Testis (tissue), 3 donors: ENCODE results near the gene DPF1. TPM values are rescaled to one million over a fixed set of nuclear protein-coding genes. Genes with fewer than 3 reads are reported as not detected.

Source experiments
- DNase-seq: peaks from one replicate; pipeline ENCODE4 v3.0.0-alpha.2; 2019
- H3K27ac ChIP-seq, 2 donors: fragments of 200-600 bp; sonication (generic); one replicate each; pipeline ENCODE4 v1.5.1; 2019
- H3K27me3 ChIP-seq: fragments of 200-600 bp; sonication (generic); one replicate; pipeline ENCODE4 v1.5.1; 2019
- H3K36me3 ChIP-seq: fragments of 200-600 bp; sonication (generic); one replicate; pipeline ENCODE4 v1.5.1; 2017; ENCODE audit warnings: low read depth; ENCODE audit errors: missing control alignments
- H3K4me1 ChIP-seq: fragments of 200-600 bp; sonication (generic); one replicate; pipeline ENCODE4 v1.5.1; 2019
- H3K4me3 ChIP-seq, 2 donors: fragments of 200-600 bp; sonication (generic); one replicate each; pipeline ENCODE4 v1.5.1; 2017 to 2019
- H3K9me3 ChIP-seq: fragments of 200-600 bp; sonication (generic); one replicate; pipeline ENCODE4 v1.5.1; 2017
- CTCF ChIP-seq, 3 experiments: fragments of 450-650 bp in 2 of 3; fragments of 200-600 bp in 1 of 3; sonication (generic) in 1 of 3; IDR thresholded peaks; one replicate each; pipeline ENCODE4 v1.5.1; 2016 to 2019; ENCODE audit warnings: antibody characterized with exemption in 3 of 3, mild to moderate bottlenecking in 2 of 3, moderate library complexity in 1 of 3
- POLR2A ChIP-seq: fragments of 450-650 bp; IDR thresholded peaks from one replicate; pipeline ENCODE4 v1.6.1; 2017; ENCODE audit warnings: antibody characterized with exemption, mild to moderate bottlenecking, moderate library complexity
- WGBS, 2 donors: methylation state at CpG; one replicate each; pipeline ENCODE4 v1.1.5; 2018; 5-methylcytosine and 5-hydroxymethylcytosine counted together
- intact Hi-C: fragments of 100-400 bp; cut with DNase I; formaldehyde crosslinking; loops from one replicate; pipeline ENCODE4 v1.15.1; 2023; ENCODE audit warnings: low total_unique reads
- polyA plus RNA-seq: library from polyadenylated mRNA; stranded (reverse); fragments of 350-450 nt; fragmentation: Illumina TruSeq; extraction: RNeasy Lipid Tissue Mini Kit (QIAGEN cat#74804); gene quantifications from one replicate; pipeline ENCODE4 v1.2.3, GENCODE V29; 2014; ENCODE audit warnings: low read depth, low replicate concordance; ENCODE audit not compliant: insufficient read depth
- total RNA-seq, 2 donors: library from RNA; depleted of rRNA; stranded (reverse); fragments of >200 nt; gene quantifications; one replicate each; pipeline ENCODE4 v1.2.3, GENCODE V29; 2016

DPF1 gene
- total and polyA plus RNA-seq, 3 donors from 2014 or later: 3.6 to 6.4 (median 4.7) TPM

GRCh38 chr19:38172001-38172400, 52.0 kb downstream of the DPF1 start:
- H3K4me1 ChIP-seq: no peaks in the 10 kb centered on the region
- WGBS, 2 donors: 89 to 92% methylated on average over 8 of the region's 8 CpGs

GRCh38 chr19:38170334-38170733, 53.7 kb downstream of the DPF1 start:
- Histone ChIP-seq H3K36me3 (no peaks in the 10 kb centered on the region), H3K4me3 (no peak overlapping the region), H3K27me3 (no peaks in the 10 kb centered on the region), H3K27ac (no peak overlapping the region), H3K4me1 (no peaks in the 10 kb centered on the region), H3K9me3 (no peaks in the 10 kb centered on the region)
- no peak for TF ChIP-seq POLR2A
- TF ChIP-seq CTCF (IDR thresholded peaks at IDR 0.05): no peak
- DNase-seq: no peak
- WGBS, 2 donors: 63 to 89% methylated on average over 8 to 10 of the region's 12 CpGs
- intact Hi-C loops: no loop called here

More at GRCh38 chr19:38172001-38172400, 52.0 kb downstream of the DPF1 start:
- no peak for DNase-seq
- intact Hi-C loops: no loop called here
- Histone ChIP-seq H3K4me3 (no peak overlapping the region), H3K27ac (no peak overlapping the region), H3K9me3 (no peaks in the 10 kb centered on the region), H3K36me3 (no peaks in the 10 kb centered on the region), H3K27me3 (no peaks in the 10 kb centered on the region)
- no peak for TF ChIP-seq CTCF (IDR thresholded peaks at IDR 0.05)
- no peak for TF ChIP-seq POLR2A

GRCh38 chr19:38168637-38169036, 55.4 kb downstream of the DPF1 start:
- no peak for TF ChIP-seq POLR2A
- no peak for TF ChIP-seq CTCF (IDR thresholded peaks at IDR 0.05)
- Histone ChIP-seq H3K4me3 (no peak overlapping the region), H3K27ac (no peak overlapping the region), H3K4me1 (no peaks in the 10 kb centered on the region), H3K9me3 (no peaks in the 10 kb centered on the region), H3K36me3 (no peaks in the 10 kb centered on the region), H3K27me3 (no peaks in the 10 kb centered on the region)
- 90 to 91% methylated on average over 4 of the region's 4 CpGs for WGBS, 2 donors
- no peak for DNase-seq
- intact Hi-C loops: no loop called here

GRCh38 chr19:38165335-38165734, 58.7 kb downstream of the DPF1 start:
- no peaks in the 10 kb centered on the region for H3K9me3 ChIP-seq
- no peaks in the 10 kb centered on the region for H3K36me3 ChIP-seq
- H3K27ac ChIP-seq: no peak overlapping the region
- intact Hi-C loops: no loop called here
- DNase-seq: no peak
- no peak for TF ChIP-seq CTCF (IDR thresholded peaks at IDR 0.05)
- TF ChIP-seq POLR2A: no peak
- H3K4me3 ChIP-seq: no peak overlapping the region
- no peaks in the 10 kb centered on the region for H3K4me1 ChIP-seq
- H3K27me3 ChIP-seq: no peaks in the 10 kb centered on the region
- WGBS, 2 donors: 95 to 98% methylated on average over 6 of the region's 6 CpGs

GRCh38 chr19:38164526-38164925, 59.5 kb downstream of the DPF1 start:
- no peaks in the 10 kb centered on the region for H3K36me3 ChIP-seq
- no peak for DNase-seq
- no peak for TF ChIP-seq CTCF (IDR thresholded peaks at IDR 0.05)
- TF ChIP-seq POLR2A: no peak
- H3K27ac ChIP-seq: no peak overlapping the region
- H3K27me3 ChIP-seq: no peaks in the 10 kb centered on the region
- H3K4me3 ChIP-seq: no peak overlapping the region
- 91 to 92% methylated on average over 22 to 25 of the region's 25 CpGs for WGBS, 2 donors
- no peaks in the 10 kb centered on the region for H3K9me3 ChIP-seq
- H3K4me1 ChIP-seq: no peaks in the 10 kb centered on the region
- intact Hi-C loops: no loop called here
